NCI-H345 treated with DMSO at 0.1 percent for 48 hours (cell line): ENCODE data around the gene CHADL.

Experiments used
- DNase-seq: peaks from one replicate; lab custom pipeline; 2025; ENCODE audit not compliant: unreplicated experiment; lab: John Stamatoyannopoulos, UW

The CHADL gene

GRCh38 chr22:41231369-41231768 is 9.4 kb downstream of the CHADL start:
- DNase-seq, result no peak

DNA sequence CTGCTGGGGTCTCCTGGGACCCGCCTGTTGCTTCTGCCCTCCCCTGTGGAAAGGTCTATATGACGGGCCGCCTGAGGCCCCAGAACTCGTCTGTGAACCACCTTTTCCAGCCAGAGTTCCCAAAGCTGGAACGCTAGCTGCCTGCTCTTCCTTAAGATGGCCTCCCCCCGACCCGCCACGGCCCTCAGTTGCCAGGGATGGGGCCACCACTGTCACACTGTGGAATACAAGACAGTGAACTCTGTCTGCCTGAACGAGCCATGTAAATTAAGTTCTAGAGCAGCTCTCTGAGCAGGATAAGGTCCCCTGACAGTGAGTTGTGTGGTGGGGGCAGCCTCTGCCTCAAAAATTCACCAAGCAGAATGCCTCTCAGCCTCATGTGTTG is 10.3 kb downstream of the CHADL start:
- no peak for DNase-seq

DNA sequence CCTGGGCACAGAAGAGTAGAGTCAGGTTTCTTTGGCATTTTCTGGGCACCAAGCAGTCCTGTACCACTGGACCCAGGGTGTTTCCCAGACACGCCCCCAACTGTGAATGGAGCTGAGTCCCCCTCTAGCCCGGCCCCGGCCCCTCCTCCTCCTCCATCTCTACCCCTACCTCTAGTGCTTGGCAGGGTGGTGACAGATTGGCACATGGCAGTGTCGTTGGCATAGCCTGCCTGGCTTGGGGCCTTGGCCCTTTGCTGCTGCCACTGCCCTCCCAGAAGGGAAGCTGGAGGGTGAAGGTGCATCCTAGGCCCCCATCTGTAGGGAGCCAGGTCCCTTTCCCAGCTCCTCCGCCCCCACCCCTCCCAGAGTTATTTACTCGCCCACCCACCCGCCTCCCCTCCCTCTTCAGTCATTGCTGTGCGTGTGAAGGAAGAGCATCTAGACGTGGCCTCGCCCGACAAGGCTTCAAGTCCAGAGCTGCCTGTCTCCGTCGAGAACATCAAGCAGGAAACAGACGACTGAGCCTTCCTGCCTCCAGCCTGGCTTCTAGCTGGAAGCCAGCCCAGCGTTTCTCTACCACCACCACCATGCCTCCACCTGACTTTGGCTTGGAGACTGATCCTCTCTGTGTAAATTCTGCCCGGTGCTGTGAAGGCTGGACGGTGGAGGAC is 10.9 kb downstream of the CHADL start:
- no peak for DNase-seq

- DNase-seq, result no peak
These were observed 11.5 kb downstream of the CHADL start for GRCh38 chr22:41229215-41229614.

- DNase-seq, result no peak
These were observed 13.7 kb downstream of the CHADL start for GRCh38 chr22:41226723-41227655.

DNA sequence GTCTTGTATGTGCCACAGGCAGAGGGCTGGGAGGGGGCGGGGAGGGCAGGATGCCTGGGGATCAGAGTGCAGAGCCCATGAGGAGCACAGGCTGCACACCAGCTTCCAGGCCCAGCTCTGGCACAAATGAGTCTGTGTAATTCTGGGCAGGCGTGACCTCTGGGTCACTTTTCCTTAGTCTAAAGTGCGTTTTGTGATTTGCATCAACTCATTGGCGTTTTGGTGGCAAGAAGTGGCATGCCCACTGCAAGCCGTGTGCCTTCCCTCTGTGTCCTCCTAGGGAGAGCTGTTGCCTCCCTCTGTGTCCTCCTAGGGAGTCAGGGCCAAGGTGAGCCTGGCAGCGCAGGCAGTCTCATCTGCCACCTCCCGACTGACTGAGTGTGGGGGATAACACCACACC is 17.2 kb downstream of the CHADL start:
- DNase-seq, result no peak

DNA sequence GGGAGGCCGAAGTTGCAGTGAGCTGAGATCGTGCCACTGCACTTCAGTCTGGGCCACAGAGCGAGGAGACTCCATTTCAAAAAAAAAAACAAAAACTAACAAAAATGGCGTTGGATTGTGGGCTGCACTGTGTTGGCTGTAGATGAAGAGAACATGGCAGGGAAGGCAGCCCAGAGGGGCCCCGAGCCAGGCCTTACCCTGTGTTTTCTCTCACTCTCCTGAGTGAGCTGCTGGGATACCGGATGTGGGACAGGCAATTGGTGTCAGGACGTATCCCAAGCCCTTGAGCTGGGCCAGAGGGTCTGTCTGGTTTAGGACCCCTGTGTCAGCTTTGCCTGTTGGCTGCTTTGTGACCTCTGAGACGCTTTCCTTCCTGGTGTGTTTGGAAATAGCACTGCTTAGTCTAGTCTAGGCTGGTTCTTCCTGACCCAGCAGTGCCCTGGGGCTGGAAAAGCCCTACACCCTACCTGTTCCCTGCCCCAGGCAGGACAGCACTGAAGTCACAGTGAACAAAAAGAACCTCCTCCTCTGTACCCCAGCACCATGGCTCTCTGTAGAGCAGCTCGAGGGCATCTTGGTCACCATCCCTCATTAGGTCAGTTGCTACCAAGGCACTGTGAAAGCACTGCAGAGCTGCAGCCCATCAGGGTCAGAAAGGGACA is 17.8 kb downstream of the CHADL start:
- no peak for DNase-seq

- DNase-seq, result no peak
These were observed 23.1 kb downstream of the CHADL start for GRCh38 chr22:41217553-41218157.

DNA sequence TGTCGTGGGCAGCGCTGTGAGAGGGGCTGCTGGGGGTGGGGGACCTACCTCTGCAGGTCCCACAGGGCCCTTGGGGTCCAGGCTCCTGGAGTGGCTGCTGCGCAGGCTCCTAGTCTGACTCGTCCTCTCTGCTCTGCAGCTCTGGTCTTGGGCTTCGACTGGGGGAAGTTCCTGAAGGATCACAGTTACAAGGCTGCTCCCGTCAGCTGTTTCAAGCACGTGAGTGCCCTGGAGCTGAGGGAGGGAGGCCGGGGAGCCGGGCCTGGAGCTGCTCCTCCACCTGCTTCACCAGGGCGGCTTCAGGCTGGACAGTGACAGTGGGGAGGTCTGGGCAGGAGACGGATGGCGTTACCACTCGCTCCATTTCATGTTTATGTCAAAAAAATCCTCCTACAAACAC is 23.7 kb downstream of the CHADL start:
- no peak for DNase-seq

DNA sequence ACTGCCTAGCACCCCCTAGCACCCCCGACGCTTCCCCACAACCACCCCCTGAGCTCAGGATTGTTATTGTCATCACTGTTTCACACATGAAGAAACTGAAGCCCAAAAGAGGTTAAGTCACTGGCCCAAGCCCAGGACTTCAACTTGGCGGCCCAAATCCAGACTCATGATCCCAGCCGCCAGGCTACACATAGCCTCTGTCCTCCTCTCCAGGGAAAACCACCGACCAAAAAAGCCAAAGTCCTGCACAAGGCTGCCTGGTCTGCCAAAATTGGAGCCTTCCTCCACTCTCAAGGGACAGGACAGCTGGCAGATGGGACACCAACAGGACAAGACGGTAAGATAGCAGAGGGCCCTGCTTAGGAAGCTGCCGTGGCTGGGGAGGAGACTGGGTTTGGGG is 24.8 kb downstream of the CHADL start:
- DNase-seq, result no peak

- no peak for DNase-seq
These were observed 25.3 kb downstream of the CHADL start for GRCh38 chr22:41215409-41215808.

DNA sequence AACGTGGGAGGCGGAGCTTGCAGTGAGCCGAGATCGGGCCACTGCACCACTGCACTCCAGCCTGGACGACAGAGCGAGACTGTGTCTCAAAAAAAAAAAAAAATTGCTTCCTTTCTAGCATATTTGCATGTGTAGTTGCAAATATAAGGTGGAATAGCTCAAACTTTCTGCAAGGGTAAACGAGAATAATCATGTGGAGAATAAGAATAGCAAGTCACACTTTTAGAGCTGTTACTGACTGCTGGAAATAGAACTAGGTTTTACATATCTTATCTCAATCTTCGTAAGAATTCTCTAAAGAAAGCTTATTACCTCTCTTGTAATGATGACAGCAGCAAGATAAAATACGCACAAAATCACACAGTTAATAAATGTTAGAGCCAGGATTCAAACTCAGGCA is 34.0 kb downstream of the CHADL start:
- no peak for DNase-seq

- DNase-seq, result peak; percentile 86
These were observed 35.5 kb downstream of the CHADL start, which contains the start of gene L3MBTL2 for GRCh38 chr22:41204992-41205900. TSS of gene L3MBTL2 (plus strand) at chr22:41205312. CDS start at chr22:41205363, 51 bp downstream.

DNA sequence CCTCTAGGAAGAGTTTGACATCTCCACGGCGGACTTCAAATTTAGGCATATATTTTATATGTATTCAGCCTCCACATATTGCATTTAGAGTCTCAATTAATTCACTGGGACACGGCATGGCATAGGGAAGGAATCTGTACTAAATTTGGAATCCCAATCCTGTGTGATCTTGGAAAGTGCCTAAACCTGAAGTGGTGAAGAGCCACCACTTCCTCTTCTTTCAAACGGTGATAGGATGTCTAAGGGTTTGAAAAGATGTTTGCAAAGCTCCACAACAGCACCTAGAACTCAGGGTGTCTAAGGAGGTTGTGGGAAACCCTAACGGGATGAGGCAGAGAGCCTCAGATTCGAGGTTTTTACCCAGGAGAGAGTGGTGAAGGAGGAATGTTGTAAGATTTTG is 36.7 kb downstream of the CHADL start:
- DNase-seq, result no peak

- no peak for DNase-seq
These were observed 37.6 kb downstream of the CHADL start for GRCh38 chr22:41203118-41203517.

- no peak for DNase-seq
These were observed 39.6 kb downstream of the CHADL start for GRCh38 chr22:41201141-41201540.

GRCh38 chr22:41198027-41198580 is 42.6 kb downstream of the CHADL start:
- no peak for DNase-seq

GRCh38 chr22:41197038-41197972 is 43.4 kb downstream of the CHADL start:
- DNase-seq, result peak; percentile 48

DNA sequence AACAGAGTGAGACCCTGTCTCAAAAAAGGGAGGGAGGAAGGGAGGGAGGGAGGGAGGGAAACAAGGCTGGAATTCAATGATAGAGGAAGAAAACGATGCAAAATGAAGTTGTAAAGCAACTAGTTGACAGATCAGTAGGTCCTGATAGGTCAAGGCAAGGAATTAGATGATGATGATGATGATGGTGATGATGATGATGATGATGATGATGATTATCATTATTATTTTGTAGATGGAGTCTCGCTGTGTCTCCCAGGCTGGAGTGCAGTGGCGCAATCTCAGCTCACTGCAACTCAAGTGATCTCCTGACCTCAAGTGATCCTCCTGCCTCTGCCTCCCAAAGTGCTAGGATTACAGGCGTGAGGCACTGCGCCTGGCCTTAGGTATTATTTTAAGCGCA is 46.9 kb downstream of the CHADL start:
- no peak for DNase-seq
